HL-60 (cell line): ENCODE measurements around the gene YTHDF2.
"Not testable (repeated sequence)": the region's sequence is repeated elsewhere in the genome, so short reads cannot be mapped to it uniquely, and the experiment has no call there.

Experiments
- DNase-seq, 2 experiments: peaks; one replicate each; pipeline ENCODE4 v3.0.0-alpha.2; 2010 to 2020; ENCODE audit warnings: low read depth in 1 of 2, low spot score in 1 of 2
- H3K27ac ChIP-seq: fragments of 250-450 bp; sonication (Bioruptor Pico); replicated peaks from 2 replicates; pipeline ENCODE4 v1.5.1; 2020; ENCODE audit warnings: mild to moderate bottlenecking, moderate library complexity
- H3K27me3 ChIP-seq: fragments of 250-450 bp; sonication (Bioruptor Pico); 2 replicates; pipeline ENCODE4 v1.5.1; 2021; ENCODE audit warnings: mild to moderate bottlenecking, moderate library complexity; ENCODE audit not compliant: insufficient read depth, poor library complexity, severe bottlenecking
- H3K4me3 ChIP-seq: replicated peaks from 2 replicates; pipeline ENCODE4 v1.5.1; 2011; ENCODE audit warnings: mild to moderate bottlenecking, control low read depth, low read length; ENCODE audit not compliant: insufficient read depth
- GABPA ChIP-seq: IDR thresholded peaks from 2 replicates; pipeline ENCODE4 v1.6.1; 2012; ENCODE audit warnings: low read depth
- POLR2AphosphoS5 ChIP-seq: IDR thresholded peaks from 2 replicates; pipeline ENCODE4 v1.6.1; 2012; ENCODE audit warnings: low read depth
- SPI1 ChIP-seq: IDR thresholded peaks from 2 replicates; pipeline ENCODE4 v1.6.1; 2012; ENCODE audit warnings: low read depth, mild to moderate bottlenecking, borderline replicate concordance
- long read RNA-seq: library from polyadenylated mRNA; unstranded; transcript quantifications from one replicate; pipeline ENCODE4 v2.0.0, GENCODE V29; 2020
- TF ChIP-seq, protein P1 (sequence below): IDR thresholded peaks from 2 replicates; pipeline ENCODE4 v1.6.1; 2012; ENCODE audit warnings: low read depth; ENCODE audit not compliant: insufficient replicate concordance
- TF ChIP-seq, protein P2 (sequence below): IDR thresholded peaks from one replicate; pipeline ENCODE4 v1.5.1; 2011; ENCODE audit warnings: low read length, control low read depth, inconsistent platforms; ENCODE audit not compliant: insufficient read depth

YTHDF2 gene
- long read RNA-seq, transcript YTHDF2-206 (4 exons, 2,594 nt): minor isoform, 6 of 721 reads
- long read RNA-seq, transcript YTHDF2-201 (5 exons, 2,925 nt): major isoform, 677 of 721 reads
- long read RNA-seq, partial matches to known transcripts: 9 of 721 reads
- long read RNA-seq, other reads (novel, unspliced or antisense): 29 of 721 reads

DNA sequence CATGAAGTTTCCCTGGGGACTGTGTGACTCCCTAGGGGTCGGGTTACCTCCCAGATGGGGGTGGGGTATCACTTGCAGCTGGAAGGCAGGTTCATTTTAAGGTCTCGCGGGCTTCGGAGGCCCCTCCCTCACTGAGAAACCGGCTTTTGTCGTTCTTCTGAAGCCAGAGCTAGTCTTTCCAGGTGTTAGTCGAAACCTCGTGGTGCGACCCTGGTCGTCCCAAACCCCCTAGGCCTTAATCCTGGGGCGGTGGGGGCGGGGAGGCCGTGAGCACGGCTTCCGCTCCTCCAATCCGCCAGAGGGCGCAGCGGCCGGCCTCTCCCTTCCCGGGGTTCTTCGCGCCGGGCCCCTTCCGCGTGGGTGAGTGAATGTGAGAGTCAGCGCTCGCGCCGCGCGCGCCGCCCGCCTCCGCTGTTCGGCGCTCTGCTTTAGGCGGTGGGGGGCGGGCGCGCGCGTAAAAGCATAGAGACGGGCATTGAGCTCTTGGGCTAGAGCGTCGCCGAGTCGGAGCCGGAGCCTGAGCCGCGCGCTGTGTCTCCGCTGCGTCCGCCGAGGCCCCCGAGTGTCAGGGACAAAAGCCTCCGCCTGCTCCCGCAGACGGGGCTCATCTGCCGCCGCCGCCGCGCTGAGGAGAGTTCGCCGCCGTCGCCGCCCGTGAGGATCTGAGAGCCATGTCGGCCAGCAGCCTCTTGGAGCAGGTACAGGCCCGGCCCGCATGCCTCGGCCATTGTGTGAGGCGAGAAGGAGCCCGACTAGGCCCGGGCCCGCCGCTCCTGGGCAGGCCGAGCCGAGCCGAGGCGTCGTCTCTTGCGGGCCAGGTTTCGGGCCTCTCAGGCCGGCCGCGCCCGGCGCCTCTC lies at the start of gene YTHDF2:
Gene YTHDF2, plus strand, starts transcription at position 491 of the 857 bp plus-strand sequence. Its CDS starts 181 bp downstream, at position 672.
- peak; percentile 95 to 97 for DNase-seq
- H3K27ac ChIP-seq: peak within 1 kb of the TSS; percentile 96
- peak within 1 kb of the TSS; percentile 85 for H3K4me3 ChIP-seq
- H3K27me3 ChIP-seq: no peaks in the 10 kb centered on the region
- peak; percentile 28; the same call in 1 of the 2 replicates for TF ChIP-seq GABPA
- TF ChIP-seq, protein P1, sequence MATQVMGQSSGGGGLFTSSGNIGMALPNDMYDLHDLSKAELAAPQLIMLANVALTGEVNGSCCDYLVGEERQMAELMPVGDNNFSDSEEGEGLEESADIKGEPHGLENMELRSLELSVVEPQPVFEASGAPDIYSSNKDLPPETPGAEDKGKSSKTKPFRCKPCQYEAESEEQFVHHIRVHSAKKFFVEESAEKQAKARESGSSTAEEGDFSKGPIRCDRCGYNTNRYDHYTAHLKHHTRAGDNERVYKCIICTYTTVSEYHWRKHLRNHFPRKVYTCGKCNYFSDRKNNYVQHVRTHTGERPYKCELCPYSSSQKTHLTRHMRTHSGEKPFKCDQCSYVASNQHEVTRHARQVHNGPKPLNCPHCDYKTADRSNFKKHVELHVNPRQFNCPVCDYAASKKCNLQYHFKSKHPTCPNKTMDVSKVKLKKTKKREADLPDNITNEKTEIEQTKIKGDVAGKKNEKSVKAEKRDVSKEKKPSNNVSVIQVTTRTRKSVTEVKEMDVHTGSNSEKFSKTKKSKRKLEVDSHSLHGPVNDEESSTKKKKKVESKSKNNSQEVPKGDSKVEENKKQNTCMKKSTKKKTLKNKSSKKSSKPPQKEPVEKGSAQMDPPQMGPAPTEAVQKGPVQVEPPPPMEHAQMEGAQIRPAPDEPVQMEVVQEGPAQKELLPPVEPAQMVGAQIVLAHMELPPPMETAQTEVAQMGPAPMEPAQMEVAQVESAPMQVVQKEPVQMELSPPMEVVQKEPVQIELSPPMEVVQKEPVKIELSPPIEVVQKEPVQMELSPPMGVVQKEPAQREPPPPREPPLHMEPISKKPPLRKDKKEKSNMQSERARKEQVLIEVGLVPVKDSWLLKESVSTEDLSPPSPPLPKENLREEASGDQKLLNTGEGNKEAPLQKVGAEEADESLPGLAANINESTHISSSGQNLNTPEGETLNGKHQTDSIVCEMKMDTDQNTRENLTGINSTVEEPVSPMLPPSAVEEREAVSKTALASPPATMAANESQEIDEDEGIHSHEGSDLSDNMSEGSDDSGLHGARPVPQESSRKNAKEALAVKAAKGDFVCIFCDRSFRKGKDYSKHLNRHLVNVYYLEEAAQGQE: peak; percentile 36
- TF ChIP-seq, protein P2, sequence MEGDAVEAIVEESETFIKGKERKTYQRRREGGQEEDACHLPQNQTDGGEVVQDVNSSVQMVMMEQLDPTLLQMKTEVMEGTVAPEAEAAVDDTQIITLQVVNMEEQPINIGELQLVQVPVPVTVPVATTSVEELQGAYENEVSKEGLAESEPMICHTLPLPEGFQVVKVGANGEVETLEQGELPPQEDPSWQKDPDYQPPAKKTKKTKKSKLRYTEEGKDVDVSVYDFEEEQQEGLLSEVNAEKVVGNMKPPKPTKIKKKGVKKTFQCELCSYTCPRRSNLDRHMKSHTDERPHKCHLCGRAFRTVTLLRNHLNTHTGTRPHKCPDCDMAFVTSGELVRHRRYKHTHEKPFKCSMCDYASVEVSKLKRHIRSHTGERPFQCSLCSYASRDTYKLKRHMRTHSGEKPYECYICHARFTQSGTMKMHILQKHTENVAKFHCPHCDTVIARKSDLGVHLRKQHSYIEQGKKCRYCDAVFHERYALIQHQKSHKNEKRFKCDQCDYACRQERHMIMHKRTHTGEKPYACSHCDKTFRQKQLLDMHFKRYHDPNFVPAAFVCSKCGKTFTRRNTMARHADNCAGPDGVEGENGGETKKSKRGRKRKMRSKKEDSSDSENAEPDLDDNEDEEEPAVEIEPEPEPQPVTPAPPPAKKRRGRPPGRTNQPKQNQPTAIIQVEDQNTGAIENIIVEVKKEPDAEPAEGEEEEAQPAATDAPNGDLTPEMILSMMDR: peak; percentile 56
- TF ChIP-seq SPI1: peak; percentile 19; the same call in 1 of the 2 replicates
- TF ChIP-seq POLR2AphosphoS5: peak; percentile 69

DNA sequence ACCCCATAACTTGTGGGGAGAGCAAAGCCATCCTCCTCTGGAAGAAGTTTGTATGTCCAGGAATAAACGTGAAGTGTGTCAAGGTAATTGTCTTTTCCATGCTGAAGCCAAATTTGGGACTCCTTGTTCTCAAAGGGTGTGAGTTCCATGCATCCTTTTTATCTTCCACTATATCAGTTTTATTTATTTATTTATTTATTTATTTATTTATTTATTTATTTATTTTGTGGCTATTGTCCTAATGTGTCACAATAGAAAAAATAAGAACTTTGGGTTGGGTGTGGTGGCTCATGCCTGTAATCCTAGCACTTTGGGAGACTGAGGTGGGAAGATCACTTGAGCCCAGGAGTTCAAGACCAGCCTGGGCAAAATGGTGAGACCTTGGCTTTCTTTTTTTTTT lies 45.1 kb upstream of the YTHDF2 start:
- H3K4me3 ChIP-seq, DNase-seq, H3K27ac ChIP-seq, H3K27me3 ChIP-seq: not testable (repeated sequence)

DNA sequence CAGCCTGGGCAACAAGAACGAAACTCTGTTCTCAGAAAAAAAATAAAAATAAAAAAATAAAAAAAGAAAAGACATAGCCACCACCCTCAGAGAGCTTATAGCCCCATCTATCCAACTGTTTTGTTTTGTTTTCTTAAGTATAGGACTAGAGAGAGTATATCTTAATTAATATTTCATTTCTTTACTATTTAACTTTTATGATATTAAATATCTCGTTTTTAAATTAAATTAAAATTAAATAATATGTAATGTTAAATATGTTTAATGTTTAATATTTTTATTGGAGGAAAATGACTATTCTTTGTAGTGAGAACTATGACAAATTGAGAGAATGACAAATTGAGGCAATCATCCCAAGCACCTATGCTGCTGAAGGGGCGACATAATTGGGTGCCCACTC lies 33.1 kb upstream of the YTHDF2 start:
- TF ChIP-seq, protein P2: no peak
- TF ChIP-seq GABPA (no peak), POLR2AphosphoS5 (no peak), SPI1 (no peak)
- TF ChIP-seq, protein P1: no peak
- Histone ChIP-seq H3K27me3 (no peaks in the 10 kb centered on the region), H3K4me3 (no peak overlapping the region), H3K27ac (no peak overlapping the region)
- no peak for DNase-seq

DNA sequence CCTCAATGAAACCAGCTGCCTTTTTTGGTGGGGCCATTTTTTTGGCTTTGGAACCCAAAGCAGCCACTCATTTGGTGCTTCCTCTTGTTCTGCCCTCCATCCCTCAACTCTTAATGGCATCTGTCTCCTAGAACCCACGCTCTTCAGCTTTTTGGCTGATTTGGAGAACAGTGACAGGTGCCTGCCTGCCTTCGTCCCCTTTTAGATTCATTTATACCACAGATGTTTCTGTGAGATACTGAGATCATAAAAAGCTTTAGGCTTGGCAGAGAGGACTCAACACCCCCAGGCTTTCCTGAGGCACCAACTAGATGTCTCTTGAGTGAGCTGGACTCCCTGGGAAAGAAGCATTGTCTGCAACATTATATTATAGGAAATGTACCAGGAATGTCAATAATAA lies 20.4 kb upstream of the YTHDF2 start:
- Histone ChIP-seq H3K27ac (no peak overlapping the region), H3K27me3 (no peaks in the 10 kb centered on the region), H3K4me3 (no peak overlapping the region)
- no peak for DNase-seq
- TF ChIP-seq GABPA (no peak), SPI1 (no peak), POLR2AphosphoS5 (no peak)
- TF ChIP-seq, protein P1: no peak
- TF ChIP-seq, protein P2: no peak
